HepG2 (cell line): ENCODE measurements around the gene SMARCA4. TPM values are rescaled to one million over a fixed set of nuclear protein-coding genes. Genes with fewer than 3 reads are reported as not detected.

ENCODE experiments used
- CHD2 ChIP-seq: IDR thresholded peaks from 2 replicates; pipeline ENCODE4 v1.6.1; 2011; ENCODE audit warnings: low read depth, low read length, improper control_type of control experiment
- HMGA1 ChIP-seq: sonication (generic); formaldehyde crosslinking; conservative IDR thresholded peaks from 2 replicates; pipeline ENCODE4 v1.4.0; 2020; ENCODE audit warnings: missing genetic modification reagents
- KDM2A ChIP-seq: sonication (generic); formaldehyde crosslinking; IDR thresholded peaks from 2 replicates; pipeline ENCODE4 v1.4.0; 2020; ENCODE audit warnings: low read depth, missing genetic modification reagents, borderline replicate concordance
- MTA3 ChIP-seq: sonication (generic); formaldehyde crosslinking; IDR thresholded peaks from 2 replicates; pipeline ENCODE4 v1.4.0; 2020; ENCODE audit warnings: missing genetic modification reagents
- MYNN ChIP-seq: sonication (generic); formaldehyde crosslinking; IDR thresholded peaks from 2 replicates; pipeline ENCODE4 v1.4.0; 2020; ENCODE audit warnings: mild to moderate bottlenecking, low read depth, missing genetic modification reagents
- NFE2L1 ChIP-seq: sonication (generic); formaldehyde crosslinking; IDR thresholded peaks from 2 replicates; pipeline ENCODE4 v1.4.0; 2020; ENCODE audit warnings: missing genetic modification reagents, mild to moderate bottlenecking, borderline replicate concordance
- NRL ChIP-seq: sonication (generic); formaldehyde crosslinking; IDR thresholded peaks from 2 replicates; pipeline ENCODE4 v1.5.0; 2020; ENCODE audit warnings: missing genetic modification reagents, mild to moderate bottlenecking, moderate library complexity, borderline replicate concordance
- SIN3A ChIP-seq: IDR thresholded peaks from 2 replicates; pipeline ENCODE4 v1.6.1; 2011; ENCODE audit warnings: low read depth, mild to moderate bottlenecking, control low read depth, low read length, borderline replicate concordance
- THYN1 ChIP-seq: sonication (generic); formaldehyde crosslinking; IDR thresholded peaks from 2 replicates; pipeline ENCODE4 v1.8.1; 2023; ENCODE audit warnings: low read depth, mild to moderate bottlenecking, moderate library complexity, missing genetic modification reagents, borderline replicate concordance
- TMF1 ChIP-seq: sonication (generic); formaldehyde crosslinking; IDR thresholded peaks from 2 replicates; pipeline ENCODE4 v1.8.1; 2022; ENCODE audit warnings: low read depth, missing genetic modification reagents
- UBTF ChIP-seq: sonication (generic); formaldehyde crosslinking; IDR thresholded peaks from 2 replicates; pipeline ENCODE4 v1.4.0; 2020; ENCODE audit warnings: mild to moderate bottlenecking, missing genetic modification reagents
- ZNF205 ChIP-seq: IDR thresholded peaks from 2 replicates; pipeline ENCODE4 v1.6.1; 2018; ENCODE audit warnings: missing biosample characterization, missing genetic modification reagents
- ZNF263 ChIP-seq: sonication (generic); formaldehyde crosslinking; IDR thresholded peaks from 2 replicates; pipeline ENCODE4 v1.4.0; 2020; ENCODE audit warnings: missing genetic modification reagents
- ZNF30 ChIP-seq: sonication (generic); formaldehyde crosslinking; IDR thresholded peaks from 2 replicates; pipeline ENCODE4 v1.5.0; 2020; ENCODE audit warnings: mild to moderate bottlenecking, missing genetic modification reagents
- ZNF484 ChIP-seq: sonication (generic); formaldehyde crosslinking; IDR thresholded peaks from 2 replicates; pipeline ENCODE4 v1.5.1; 2020; ENCODE audit warnings: mild to moderate bottlenecking, low read depth, missing genetic modification reagents, borderline replicate concordance
- ZNF75D ChIP-seq: sonication (generic); formaldehyde crosslinking; IDR thresholded peaks from 2 replicates; pipeline ENCODE4 v1.8.1; 2023; ENCODE audit warnings: missing genetic modification reagents, mild to moderate bottlenecking, borderline replicate concordance
- polyA plus RNA-seq, 8 experiments: library from polyadenylated mRNA; depleted of rRNA in 3 of 8; stranded (reverse) in 7 of 8; unstranded in 1 of 8; fragments of >200 nt; fragmentation: Illumina TruSeq in 4 of 8; extraction: Trizol in 4 of 8; gene quantifications; 2 replicates each; pipeline versions ENCODE4 v1.2.1 to v1.2.3, GENCODE V29; 2011 to 2016; ENCODE audit warnings: low read depth in 4 of 8, missing spikeins in 1 of 8, mixed read lengths in 1 of 8; ENCODE audit not compliant: insufficient read depth in 1 of 8
- total RNA-seq, 5 experiments: library from RNA; depleted of rRNA; stranded (reverse); fragments of >200 nt; fragmentation: Illumina TruSeq; extraction: Trizol; gene quantifications; 2 replicates each; pipeline ENCODE4 v1.2.3, GENCODE V29; 2016; ENCODE audit warnings: low read depth in 1 of 5
- TF ChIP-seq, protein P1 (sequence below): sonication (generic); formaldehyde crosslinking; IDR thresholded peaks from 2 replicates; pipeline ENCODE4 v1.4.0; 2020; ENCODE audit warnings: missing genetic modification reagents, borderline replicate concordance

SMARCA4 gene
- total and polyA plus RNA-seq, 2 of the 13 experiments (the other 11 are each of a cell fraction or from before 2014, with no cell fraction given) = 25.4 to 45.9 TPM

DNA sequence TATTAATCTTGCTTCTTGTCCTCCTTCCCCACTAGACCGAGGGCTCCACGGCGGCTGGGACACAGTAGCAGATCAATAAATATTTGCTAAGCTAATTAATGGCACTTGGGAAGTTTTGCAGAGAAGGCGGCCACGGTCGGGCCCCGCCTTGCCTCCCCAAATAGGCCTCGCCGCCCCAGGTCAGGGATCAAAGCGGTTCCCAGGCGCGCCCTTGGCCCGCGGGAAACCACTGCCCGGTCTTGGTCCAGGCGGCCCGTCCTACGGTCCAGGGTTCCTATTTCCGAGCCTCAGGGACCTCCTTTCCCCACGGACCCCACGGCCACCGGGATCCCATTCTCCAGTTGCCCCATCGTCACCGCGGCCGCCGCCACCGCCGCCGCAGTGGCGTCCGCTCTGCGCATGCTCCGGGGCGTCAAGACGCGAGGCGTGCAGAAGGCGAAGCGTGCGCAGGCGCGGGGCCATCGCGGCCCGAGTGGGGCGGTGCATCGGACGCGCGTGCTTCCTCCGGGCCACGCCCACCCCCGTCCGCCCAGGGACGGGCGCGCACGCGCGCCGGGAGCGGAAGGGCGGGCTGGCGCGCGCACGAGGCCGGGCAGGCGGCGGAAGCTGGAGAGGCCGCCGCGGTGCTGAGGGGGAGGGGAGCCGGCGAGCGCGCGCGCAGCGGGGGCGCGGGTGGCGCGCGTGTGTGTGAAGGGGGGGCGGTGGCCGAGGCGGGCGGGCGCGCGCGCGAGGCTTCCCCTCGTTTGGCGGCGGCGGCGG lies at the start of gene SMARCA4 (continued):
- TF ChIP-seq, protein P1, sequence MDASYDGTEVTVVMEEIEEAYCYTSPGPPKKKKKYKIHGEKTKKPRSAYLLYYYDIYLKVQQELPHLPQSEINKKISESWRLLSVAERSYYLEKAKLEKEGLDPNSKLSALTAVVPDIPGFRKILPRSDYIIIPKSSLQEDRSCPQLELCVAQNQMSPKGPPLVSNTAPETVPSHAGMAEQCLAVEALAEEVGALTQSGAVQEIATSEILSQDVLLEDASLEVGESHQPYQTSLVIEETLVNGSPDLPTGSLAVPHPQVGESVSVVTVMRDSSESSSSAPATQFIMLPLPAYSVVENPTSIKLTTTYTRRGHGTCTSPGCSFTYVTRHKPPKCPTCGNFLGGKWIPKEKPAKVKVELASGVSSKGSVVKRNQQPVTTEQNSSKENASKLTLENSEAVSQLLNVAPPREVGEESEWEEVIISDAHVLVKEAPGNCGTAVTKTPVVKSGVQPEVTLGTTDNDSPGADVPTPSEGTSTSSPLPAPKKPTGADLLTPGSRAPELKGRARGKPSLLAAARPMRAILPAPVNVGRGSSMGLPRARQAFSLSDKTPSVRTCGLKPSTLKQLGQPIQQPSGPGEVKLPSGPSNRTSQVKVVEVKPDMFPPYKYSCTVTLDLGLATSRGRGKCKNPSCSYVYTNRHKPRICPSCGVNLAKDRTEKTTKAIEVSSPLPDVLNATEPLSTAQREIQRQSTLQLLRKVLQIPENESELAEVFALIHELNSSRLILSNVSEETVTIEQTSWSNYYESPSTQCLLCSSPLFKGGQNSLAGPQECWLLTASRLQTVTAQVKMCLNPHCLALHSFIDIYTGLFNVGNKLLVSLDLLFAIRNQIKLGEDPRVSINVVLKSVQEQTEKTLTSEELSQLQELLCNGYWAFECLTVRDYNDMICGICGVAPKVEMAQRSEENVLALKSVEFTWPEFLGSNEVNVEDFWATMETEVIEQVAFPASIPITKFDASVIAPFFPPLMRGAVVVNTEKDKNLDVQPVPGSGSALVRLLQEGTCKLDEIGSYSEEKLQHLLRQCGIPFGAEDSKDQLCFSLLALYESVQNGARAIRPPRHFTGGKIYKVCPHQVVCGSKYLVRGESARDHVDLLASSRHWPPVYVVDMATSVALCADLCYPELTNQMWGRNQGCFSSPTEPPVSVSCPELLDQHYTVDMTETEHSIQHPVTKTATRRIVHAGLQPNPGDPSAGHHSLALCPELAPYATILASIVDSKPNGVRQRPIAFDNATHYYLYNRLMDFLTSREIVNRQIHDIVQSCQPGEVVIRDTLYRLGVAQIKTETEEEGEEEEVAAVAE (CRISPR knock-in tag) = no peak; the same call in 1 of the 2 replicates
- no peak for TF ChIP-seq CHD2
- no peak for TF ChIP-seq THYN1 (CRISPR knock-in tag)
- peak; percentile 84 for TF ChIP-seq KDM2A (CRISPR knock-in tag)
- TF ChIP-seq ZNF30 (CRISPR knock-in tag) = no peak
- TF ChIP-seq NFE2L1 (CRISPR knock-in tag) = no peak
- TF ChIP-seq NRL = peak; percentile 74
- no peak for TF ChIP-seq ZNF75D
- no peak for TF ChIP-seq ZNF205 (CRISPR knock-in tag)
- no peak for TF ChIP-seq ZNF263 (CRISPR knock-in tag)
- no peak for TF ChIP-seq HMGA1
- TF ChIP-seq SIN3A = peak; percentile 21; the same call in 1 of the 2 replicates
- peak; percentile 41; the same call in 1 of the 2 replicates for TF ChIP-seq TMF1 (CRISPR knock-in tag)
- TF ChIP-seq MYNN (CRISPR knock-in tag) = no peak
- peak; percentile 81; the same call in 1 of the 2 replicates for TF ChIP-seq UBTF (CRISPR knock-in tag)
- TF ChIP-seq MTA3 (CRISPR knock-in tag) = no peak
- no peak for TF ChIP-seq ZNF484 (CRISPR knock-in tag)
